Measurements from ENCODE around the gene FAM9C.

DNA sequence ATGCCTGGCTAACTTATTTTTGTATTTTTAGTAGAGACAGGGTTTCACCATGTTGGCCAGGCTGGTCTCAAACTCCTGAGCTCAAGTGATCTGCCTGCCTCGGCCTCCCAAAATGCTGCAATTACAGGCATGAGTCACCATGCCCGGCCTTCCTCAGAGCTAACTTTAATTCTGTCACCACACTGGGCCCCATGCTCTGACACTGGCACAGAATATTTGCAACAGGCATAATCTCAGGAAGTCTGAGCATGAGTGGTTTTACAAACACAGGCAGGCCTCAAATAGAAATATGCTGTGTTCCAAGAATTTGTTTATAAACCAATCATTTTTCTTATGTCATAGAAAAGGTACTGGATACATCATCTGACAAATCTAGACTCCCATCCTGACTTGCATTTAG lies 32.7 kb upstream of the FAM9C start:
- TF ChIP-seq, protein P1, sequence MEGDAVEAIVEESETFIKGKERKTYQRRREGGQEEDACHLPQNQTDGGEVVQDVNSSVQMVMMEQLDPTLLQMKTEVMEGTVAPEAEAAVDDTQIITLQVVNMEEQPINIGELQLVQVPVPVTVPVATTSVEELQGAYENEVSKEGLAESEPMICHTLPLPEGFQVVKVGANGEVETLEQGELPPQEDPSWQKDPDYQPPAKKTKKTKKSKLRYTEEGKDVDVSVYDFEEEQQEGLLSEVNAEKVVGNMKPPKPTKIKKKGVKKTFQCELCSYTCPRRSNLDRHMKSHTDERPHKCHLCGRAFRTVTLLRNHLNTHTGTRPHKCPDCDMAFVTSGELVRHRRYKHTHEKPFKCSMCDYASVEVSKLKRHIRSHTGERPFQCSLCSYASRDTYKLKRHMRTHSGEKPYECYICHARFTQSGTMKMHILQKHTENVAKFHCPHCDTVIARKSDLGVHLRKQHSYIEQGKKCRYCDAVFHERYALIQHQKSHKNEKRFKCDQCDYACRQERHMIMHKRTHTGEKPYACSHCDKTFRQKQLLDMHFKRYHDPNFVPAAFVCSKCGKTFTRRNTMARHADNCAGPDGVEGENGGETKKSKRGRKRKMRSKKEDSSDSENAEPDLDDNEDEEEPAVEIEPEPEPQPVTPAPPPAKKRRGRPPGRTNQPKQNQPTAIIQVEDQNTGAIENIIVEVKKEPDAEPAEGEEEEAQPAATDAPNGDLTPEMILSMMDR (IDR thresholded peaks at IDR 0.05; ENCODE audit: low read depth, low read length) = no peak
- TF ChIP-seq EZH2phosphoT487 (IDR thresholded peaks at IDR 0.05; ENCODE audit: low read depth) = no peak

All from OCI-LY3 (cell line).